SU-DHL-6 (cell line): Measurements from ENCODE around the gene MPZL2.

Experiments used
- EZH2phosphoT487 ChIP-seq: fragments of 200-600 bp; sonication (generic), shearing (Covaris generic); conservative IDR thresholded peaks from 2 replicates; pipeline ENCODE4 v1.6.1; 2018; ENCODE audit warnings: mild to moderate bottlenecking, antibody characterized with exemption, low read length, moderate library complexity, mixed read lengths
- TF ChIP-seq, protein P1 (sequence below): fragments of 200-600 bp; sonication (generic); IDR thresholded peaks from one replicate; pipeline ENCODE4 v1.5.1; 2017; ENCODE audit warnings: antibody characterized with exemption, mild to moderate bottlenecking, low read length, moderate library complexity; ENCODE audit not compliant: insufficient read depth, poor library complexity, severe bottlenecking

DNA sequence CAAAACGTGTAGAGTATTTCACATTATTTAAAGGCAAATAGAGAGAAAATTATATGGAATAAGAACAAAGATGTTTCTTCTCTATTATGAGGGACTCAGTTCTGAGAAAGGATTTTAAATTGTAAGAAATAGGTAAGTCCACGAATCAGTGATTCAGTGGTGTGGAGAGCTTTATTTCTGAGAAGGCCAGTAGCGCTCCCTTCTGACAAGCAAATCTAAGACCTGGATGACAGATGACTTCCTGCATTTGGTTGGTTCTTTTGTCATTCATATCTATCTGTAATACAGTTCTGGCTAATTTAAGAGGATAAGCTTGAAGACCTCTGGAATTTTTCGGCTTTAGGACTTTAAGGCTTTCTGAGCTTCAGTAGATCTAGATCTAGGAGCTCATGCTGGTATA lies 47.4 kb upstream of the MPZL2 start:
- TF ChIP-seq, protein P1, sequence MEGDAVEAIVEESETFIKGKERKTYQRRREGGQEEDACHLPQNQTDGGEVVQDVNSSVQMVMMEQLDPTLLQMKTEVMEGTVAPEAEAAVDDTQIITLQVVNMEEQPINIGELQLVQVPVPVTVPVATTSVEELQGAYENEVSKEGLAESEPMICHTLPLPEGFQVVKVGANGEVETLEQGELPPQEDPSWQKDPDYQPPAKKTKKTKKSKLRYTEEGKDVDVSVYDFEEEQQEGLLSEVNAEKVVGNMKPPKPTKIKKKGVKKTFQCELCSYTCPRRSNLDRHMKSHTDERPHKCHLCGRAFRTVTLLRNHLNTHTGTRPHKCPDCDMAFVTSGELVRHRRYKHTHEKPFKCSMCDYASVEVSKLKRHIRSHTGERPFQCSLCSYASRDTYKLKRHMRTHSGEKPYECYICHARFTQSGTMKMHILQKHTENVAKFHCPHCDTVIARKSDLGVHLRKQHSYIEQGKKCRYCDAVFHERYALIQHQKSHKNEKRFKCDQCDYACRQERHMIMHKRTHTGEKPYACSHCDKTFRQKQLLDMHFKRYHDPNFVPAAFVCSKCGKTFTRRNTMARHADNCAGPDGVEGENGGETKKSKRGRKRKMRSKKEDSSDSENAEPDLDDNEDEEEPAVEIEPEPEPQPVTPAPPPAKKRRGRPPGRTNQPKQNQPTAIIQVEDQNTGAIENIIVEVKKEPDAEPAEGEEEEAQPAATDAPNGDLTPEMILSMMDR, result no peak
- TF ChIP-seq EZH2phosphoT487, result no peak
